Retinal pigment epithelial cell (primary cell): ENCODE measurements around the gene DPY19L3.

ENCODE experiments used
- DNase-seq: peaks from one replicate; pipeline ENCODE4 v3.0.0-alpha.2; 2010; ENCODE audit warnings: low read depth
- H3K4me3 ChIP-seq: 2 replicates; pipeline ENCODE4 v1.5.1; 2011; ENCODE audit warnings: mild to moderate bottlenecking, low read length, control low read depth, moderate library complexity
- TF ChIP-seq, protein P1 (sequence below): conservative IDR thresholded peaks from 2 replicates; pipeline ENCODE4 v1.5.1; 2011; ENCODE audit warnings: low read depth, low read length, control low read depth, inconsistent platforms

The DPY19L3 gene, protein sequence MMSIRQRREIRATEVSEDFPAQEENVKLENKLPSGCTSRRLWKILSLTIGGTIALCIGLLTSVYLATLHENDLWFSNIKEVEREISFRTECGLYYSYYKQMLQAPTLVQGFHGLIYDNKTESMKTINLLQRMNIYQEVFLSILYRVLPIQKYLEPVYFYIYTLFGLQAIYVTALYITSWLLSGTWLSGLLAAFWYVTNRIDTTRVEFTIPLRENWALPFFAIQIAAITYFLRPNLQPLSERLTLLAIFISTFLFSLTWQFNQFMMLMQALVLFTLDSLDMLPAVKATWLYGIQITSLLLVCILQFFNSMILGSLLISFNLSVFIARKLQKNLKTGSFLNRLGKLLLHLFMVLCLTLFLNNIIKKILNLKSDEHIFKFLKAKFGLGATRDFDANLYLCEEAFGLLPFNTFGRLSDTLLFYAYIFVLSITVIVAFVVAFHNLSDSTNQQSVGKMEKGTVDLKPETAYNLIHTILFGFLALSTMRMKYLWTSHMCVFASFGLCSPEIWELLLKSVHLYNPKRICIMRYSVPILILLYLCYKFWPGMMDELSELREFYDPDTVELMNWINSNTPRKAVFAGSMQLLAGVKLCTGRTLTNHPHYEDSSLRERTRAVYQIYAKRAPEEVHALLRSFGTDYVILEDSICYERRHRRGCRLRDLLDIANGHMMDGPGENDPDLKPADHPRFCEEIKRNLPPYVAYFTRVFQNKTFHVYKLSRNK

DNA sequence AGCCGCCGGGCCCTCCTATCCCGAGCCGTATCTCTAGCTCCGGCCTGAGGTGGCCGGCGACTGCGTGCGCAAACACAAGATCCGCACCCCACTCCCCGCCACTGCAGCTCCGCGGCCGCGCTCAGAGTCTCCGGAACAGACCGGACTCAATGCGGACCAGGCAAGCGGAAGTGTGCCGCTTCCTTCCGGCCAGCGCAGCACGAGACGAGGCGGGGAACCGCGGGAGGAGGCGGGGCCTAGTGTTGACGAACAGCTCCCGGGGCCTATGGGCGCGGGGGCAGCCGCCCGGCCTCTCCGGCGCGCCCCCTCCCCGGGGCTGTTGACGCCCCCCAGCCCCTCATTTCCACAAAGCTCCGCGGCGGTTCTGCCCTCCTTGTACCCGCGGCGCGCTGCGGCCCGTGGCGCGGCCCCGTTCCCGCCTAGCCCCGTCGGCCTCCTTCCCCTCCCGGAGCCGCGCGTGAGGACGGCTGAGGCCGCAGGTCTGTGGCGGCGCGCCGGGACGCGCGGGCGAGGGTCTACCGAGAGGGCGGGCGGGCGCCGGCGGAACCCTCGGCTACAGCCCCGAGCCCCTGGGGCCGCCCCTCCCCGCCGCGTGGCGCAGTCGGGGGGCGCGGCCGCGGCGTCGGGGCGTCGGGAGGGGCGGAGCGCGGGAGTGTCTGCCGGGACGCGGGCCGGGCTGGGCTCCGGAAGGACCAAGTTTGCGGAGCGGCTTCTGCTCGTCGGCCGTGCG is at the start of gene DPY19L3:
Gene DPY19L3, plus strand, starts transcription at position 340 of the 730 bp plus-strand sequence. CDS start 2,484 bp downstream, outside the sequence.
- H3K4me3 ChIP-seq: peak within 1 kb of the TSS; percentile 77
- peak; percentile 59 for DNase-seq
- TF ChIP-seq, protein P1, sequence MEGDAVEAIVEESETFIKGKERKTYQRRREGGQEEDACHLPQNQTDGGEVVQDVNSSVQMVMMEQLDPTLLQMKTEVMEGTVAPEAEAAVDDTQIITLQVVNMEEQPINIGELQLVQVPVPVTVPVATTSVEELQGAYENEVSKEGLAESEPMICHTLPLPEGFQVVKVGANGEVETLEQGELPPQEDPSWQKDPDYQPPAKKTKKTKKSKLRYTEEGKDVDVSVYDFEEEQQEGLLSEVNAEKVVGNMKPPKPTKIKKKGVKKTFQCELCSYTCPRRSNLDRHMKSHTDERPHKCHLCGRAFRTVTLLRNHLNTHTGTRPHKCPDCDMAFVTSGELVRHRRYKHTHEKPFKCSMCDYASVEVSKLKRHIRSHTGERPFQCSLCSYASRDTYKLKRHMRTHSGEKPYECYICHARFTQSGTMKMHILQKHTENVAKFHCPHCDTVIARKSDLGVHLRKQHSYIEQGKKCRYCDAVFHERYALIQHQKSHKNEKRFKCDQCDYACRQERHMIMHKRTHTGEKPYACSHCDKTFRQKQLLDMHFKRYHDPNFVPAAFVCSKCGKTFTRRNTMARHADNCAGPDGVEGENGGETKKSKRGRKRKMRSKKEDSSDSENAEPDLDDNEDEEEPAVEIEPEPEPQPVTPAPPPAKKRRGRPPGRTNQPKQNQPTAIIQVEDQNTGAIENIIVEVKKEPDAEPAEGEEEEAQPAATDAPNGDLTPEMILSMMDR: no peak

DNA sequence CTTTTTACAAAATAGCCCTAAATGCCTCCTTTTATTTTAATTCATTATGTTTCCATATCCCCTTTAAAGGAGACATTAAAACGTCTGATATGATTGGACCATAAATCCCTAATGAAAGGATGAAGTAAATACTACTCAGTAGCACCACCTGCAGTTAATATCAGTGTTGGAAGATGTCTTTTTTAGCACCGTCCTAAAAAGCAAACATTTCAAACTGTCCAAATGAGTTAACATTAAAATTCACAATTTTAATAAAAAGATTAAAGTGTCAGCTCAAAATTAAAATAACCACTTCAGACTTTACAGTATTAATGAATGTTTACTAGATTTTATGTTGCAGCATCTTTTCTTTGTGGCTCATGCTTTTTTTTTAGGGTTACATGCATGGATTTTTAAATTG is 47.9 kb upstream of the DPY19L3 start:
- TF ChIP-seq, protein P1: peak; percentile 42
- H3K4me3 ChIP-seq: no peak overlapping the region
- DNase-seq: no peak

DNA sequence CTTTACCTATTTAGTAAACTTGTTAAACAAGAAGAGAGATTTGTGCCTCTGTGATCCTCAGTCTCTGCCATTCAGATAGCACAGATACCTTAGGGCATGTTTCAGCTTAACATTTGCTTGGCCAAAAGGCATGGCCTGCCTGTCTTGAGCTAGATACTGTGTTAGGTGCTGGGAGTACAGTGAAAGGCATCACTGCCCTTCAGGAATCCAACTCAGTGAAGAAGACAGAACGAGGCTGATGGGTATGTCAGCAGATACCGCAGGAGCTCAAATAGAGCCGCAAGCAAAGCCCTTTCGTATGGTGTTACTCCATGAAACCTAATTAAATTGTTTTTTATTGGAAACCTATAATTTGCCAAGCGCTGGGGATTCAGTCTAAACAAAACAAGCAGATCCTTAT is 47.2 kb upstream of the DPY19L3 start:
- TF ChIP-seq, protein P1: no peak
- no peak for DNase-seq
- H3K4me3 ChIP-seq: no peak overlapping the region

DNA sequence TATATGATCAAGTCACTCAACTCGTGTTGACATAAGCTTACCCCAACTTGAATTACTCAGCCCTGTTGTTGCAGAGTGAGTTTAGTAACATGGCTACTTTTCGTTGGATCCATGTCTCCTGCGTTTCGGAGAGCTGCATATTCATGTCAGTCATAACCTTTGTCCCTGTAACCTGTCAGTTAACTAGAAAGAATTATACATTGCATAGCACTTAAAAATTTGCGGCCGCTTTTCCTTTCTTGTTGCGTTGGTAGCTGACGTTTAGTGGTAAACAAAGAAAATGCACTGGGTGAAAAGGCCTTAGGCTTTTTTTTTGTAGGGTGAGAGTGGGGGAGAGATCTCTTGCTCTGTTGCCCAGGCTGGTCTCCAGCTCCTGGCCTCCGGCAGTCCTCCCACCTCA is 46.0 kb upstream of the DPY19L3 start:
- DNase-seq: no peak
- TF ChIP-seq, protein P1: no peak
- H3K4me3 ChIP-seq: no peak overlapping the region

DNA sequence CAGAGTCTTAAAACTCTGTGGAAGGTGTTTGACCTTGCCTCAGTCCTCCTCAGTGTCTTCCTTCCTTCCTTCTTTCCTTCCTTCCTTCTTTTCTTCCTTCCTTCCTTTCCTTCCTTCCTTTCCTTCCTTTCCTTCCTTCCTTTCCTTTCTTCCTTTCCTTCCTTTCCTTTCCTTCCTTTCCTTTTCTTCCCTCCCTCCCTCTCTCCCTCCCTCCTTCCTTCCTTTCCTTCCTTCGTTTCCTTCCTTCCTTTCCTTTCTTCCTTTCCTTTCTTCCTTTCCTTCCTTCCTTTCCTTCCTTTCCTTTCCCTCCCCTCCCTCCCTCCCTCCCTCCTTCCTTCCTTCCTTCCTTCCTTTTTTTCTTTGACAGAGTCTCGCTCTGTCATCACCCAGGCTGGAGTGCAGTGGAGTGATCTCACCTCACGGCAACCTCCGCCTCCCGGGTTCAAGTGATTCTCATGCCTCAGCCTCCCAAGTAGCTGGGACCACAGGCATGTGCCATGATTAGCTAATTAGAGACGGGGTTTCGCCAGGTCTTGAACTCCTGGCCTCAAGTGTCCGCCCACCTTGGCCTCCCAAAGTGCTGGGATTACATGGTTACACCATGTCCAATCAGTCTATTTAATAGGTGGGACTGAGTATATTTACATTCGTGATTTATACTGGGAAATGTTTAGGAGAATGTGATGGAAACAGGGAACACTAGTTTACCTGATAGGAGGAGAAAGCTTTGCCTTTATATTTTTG is 43.8 kb upstream of the DPY19L3 start:
- H3K4me3 ChIP-seq: no peak overlapping the region
- no peak for DNase-seq
- TF ChIP-seq, protein P1: no peak

DNA sequence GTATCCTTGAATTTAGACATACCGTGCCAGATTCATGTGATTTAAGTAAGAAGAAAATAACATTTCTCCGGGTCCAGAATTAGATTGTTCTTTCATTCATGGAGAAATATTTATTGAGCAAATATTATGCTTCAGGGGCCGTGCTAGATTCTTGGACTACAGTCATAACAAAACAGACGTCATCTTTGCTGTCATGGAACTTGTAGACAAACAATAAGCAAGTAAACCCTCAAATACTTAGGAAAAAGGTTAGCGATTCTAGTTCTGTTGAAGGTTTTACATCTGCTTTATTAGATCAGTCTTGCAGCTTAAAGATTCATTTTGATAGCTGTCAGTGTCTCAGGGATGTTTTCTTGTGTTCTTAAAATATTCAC is 43.3 kb upstream of the DPY19L3 start:
- no peak for DNase-seq
- TF ChIP-seq, protein P1: no peak
- H3K4me3 ChIP-seq: no peak overlapping the region
